GM10266 (cell line): ENCODE data around the gene SH3PXD2A.
"Not testable (repeated sequence)": the region's sequence is repeated elsewhere in the genome, so short reads cannot be mapped to it uniquely, and the experiment has no call there.

Source experiments
- DNase-seq: peaks from one replicate; pipeline ENCODE4 v3.0.0; 2012; ENCODE audit errors: extremely low spot score
- CTCF ChIP-seq: IDR thresholded peaks from 2 replicates; pipeline ENCODE4 v1.5.1; 2012; ENCODE audit warnings: mild to moderate bottlenecking, low read depth; ENCODE audit not compliant: control insufficient read depth, insufficient read depth; ENCODE audit errors: missing control alignments

Gene SH3PXD2A

GRCh38 chr10:103635580-103635979 is 219.8 kb downstream of the SH3PXD2A start:
- no peak for TF ChIP-seq CTCF

GRCh38 chr10:103633846-103634245 is 221.5 kb downstream of the SH3PXD2A start:
- TF ChIP-seq CTCF, result no peak
- no peak for DNase-seq

More at GRCh38 chr10:103635580-103635979, 219.8 kb downstream of the SH3PXD2A start:
- no peak for DNase-seq

- not testable (repeated sequence) for DNase-seq
Measured at GRCh38 chr10:103632871-103633270, 222.5 kb downstream of the SH3PXD2A start.

GRCh38 chr10:103632247-103632642 is 223.1 kb downstream of the SH3PXD2A start:
- no peak for TF ChIP-seq CTCF
- DNase-seq, result no peak

GRCh38 chr10:103630156-103630555 is 225.2 kb downstream of the SH3PXD2A start:
- TF ChIP-seq CTCF, result no peak
- DNase-seq, result no peak

- DNase-seq, result no peak
- no peak for TF ChIP-seq CTCF
Measured at GRCh38 chr10:103629581-103629980, 225.8 kb downstream of the SH3PXD2A start.

GRCh38 chr10:103627893-103628292 is 227.5 kb downstream of the SH3PXD2A start:
- DNase-seq, result no peak
- no peak for TF ChIP-seq CTCF
